NT2/D1 (cell line): ENCODE measurements around the gene C11orf54.

Experiments used
- YY1 ChIP-seq: IDR thresholded peaks from 2 replicates; pipeline ENCODE4 v1.6.1; 2011; ENCODE audit not compliant: insufficient read length, insufficient read depth
- ZNF274 ChIP-seq: IDR thresholded peaks from 2 replicates; pipeline ENCODE4 v1.6.1; 2011; ENCODE audit warnings: mild to moderate bottlenecking, low read depth, low read length

DNA sequence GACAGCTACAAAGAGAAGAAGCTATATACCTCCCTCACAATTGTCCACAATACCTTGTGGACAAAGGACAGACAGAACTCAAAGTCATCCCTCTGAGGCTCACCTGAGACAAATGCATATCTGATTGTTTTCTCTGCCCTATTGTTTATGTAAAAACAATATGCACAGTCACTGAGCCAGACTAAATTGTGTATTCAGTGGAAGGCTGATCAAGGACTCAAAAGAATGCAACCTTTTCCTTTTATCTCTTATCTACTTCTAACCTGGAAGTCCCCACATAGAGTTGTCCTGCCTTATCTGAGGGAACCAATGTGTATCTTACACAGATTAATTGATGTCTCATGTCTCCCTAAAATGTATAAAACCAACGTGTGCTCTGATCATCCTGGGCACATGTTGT, 28.7 kb downstream of the C11orf54 start:
- no peak for TF ChIP-seq ZNF274
- no peak for TF ChIP-seq YY1
